Liver (tissue), 9 donors: ENCODE results near the gene SLC16A2. TPM values are rescaled to one million over a fixed set of nuclear protein-coding genes. Genes with fewer than 3 reads are reported as not detected.

Source experiments
- DNase-seq: peaks from one replicate; pipeline ENCODE4 v3.0.0-alpha.2; 2017; ENCODE audit warnings: low spot score
- H3K27ac ChIP-seq, 2 donors: one replicate each; pipeline ENCODE4 v1.7.0; 2013; ENCODE audit warnings: inconsistent platforms in 2 of 2, low read length in 2 of 2, control low read depth in 1 of 2, low read depth in 1 of 2, mild to moderate bottlenecking in 1 of 2
- H3K27me3 ChIP-seq, 4 donors: one replicate each; pipeline versions ENCODE4 v1.6.1 to v1.7.0; 2013; ENCODE audit warnings: low read length in 3 of 4, inconsistent platforms in 1 of 4, mild to moderate bottlenecking in 1 of 4, moderate library complexity in 1 of 4; ENCODE audit not compliant: control insufficient read depth in 4 of 4, insufficient read depth in 4 of 4
- H3K36me3 ChIP-seq, 4 donors: one replicate each; pipeline versions ENCODE4 v1.6.1 to v1.7.0; 2013; ENCODE audit warnings: low read length in 3 of 4, mild to moderate bottlenecking in 3 of 4, low read depth in 1 of 4, moderate library complexity in 1 of 4; ENCODE audit not compliant: control insufficient read depth in 4 of 4, insufficient read depth in 3 of 4
- H3K4me1 ChIP-seq, 4 donors: one replicate each; pipeline versions ENCODE4 v1.6.1 to v1.7.0; 2013; ENCODE audit warnings: low read length in 3 of 4, mild to moderate bottlenecking in 3 of 4, moderate library complexity in 1 of 4; ENCODE audit not compliant: control insufficient read depth in 4 of 4, insufficient read depth in 4 of 4
- H3K4me3 ChIP-seq, 3 donors: one replicate each; pipeline versions ENCODE4 v1.6.1 to v1.7.0; 2013; ENCODE audit warnings: low read length in 3 of 3, control low read depth in 1 of 3, low read depth in 1 of 3, mild to moderate bottlenecking in 1 of 3
- H3K9ac ChIP-seq, 2 donors: one replicate each; pipeline ENCODE4 v1.7.0; 2013; ENCODE audit warnings: low read length in 2 of 2, mild to moderate bottlenecking in 2 of 2, moderate library complexity in 2 of 2, control low read depth in 1 of 2, low read depth in 1 of 2
- H3K9me3 ChIP-seq, 4 donors: one replicate each; pipeline versions ENCODE4 v1.6.1 to v1.7.0; 2013; ENCODE audit warnings: low read length in 3 of 4; ENCODE audit not compliant: control insufficient read depth in 4 of 4
- EGR1 ChIP-seq, 2 donors: IDR thresholded peaks; 2 replicates each; pipeline ENCODE4 v1.6.1; 2016 to 2018; ENCODE audit warnings: antibody characterized with exemption in 2 of 2, low read depth in 2 of 2
- FOXA1 ChIP-seq: IDR thresholded peaks from 2 replicates; pipeline ENCODE4 v1.6.1; 2016; ENCODE audit warnings: antibody characterized with exemption
- FOXA2 ChIP-seq: IDR thresholded peaks from 2 replicates; pipeline ENCODE4 v1.6.1; 2016; ENCODE audit warnings: antibody characterized with exemption
- GABPA ChIP-seq, 2 donors: IDR thresholded peaks in 1 of 2; conservative IDR thresholded peaks in 1 of 2; 2 replicates each; pipeline ENCODE4 v1.6.1; 2016; ENCODE audit warnings: antibody characterized with exemption in 2 of 2, mild to moderate bottlenecking in 1 of 2, moderate library complexity in 1 of 2
- HNF4A ChIP-seq, 2 donors: conservative IDR thresholded peaks; 2 replicates each; pipeline ENCODE4 v1.6.1; 2016; ENCODE audit warnings: antibody characterized with exemption in 2 of 2, mild to moderate bottlenecking in 2 of 2
- HNF4G ChIP-seq: IDR thresholded peaks from 2 replicates; pipeline ENCODE4 v1.6.1; 2016; ENCODE audit warnings: antibody characterized with exemption
- JUND ChIP-seq, 2 donors: IDR thresholded peaks; 2 replicates each; pipeline ENCODE4 v1.6.1; 2016; ENCODE audit warnings: antibody characterized with exemption in 2 of 2
- NR2F2 ChIP-seq: IDR thresholded peaks from 2 replicates; pipeline ENCODE4 v1.6.1; 2016; ENCODE audit warnings: antibody characterized with exemption
- RAD21 ChIP-seq, 2 donors: IDR thresholded peaks; 2 replicates each; pipeline ENCODE4 v1.6.1; 2016; ENCODE audit warnings: antibody characterized with exemption in 2 of 2, mild to moderate bottlenecking in 2 of 2
- RXRA ChIP-seq, 2 donors: IDR thresholded peaks; 2 replicates each; pipeline ENCODE4 v1.6.1; 2017 to 2018; ENCODE audit warnings: antibody characterized with exemption in 2 of 2, mild to moderate bottlenecking in 1 of 2
- SP1 ChIP-seq: IDR thresholded peaks from 2 replicates; pipeline ENCODE4 v1.6.1; 2018; ENCODE audit warnings: antibody characterized with exemption, mild to moderate bottlenecking
- TAF1 ChIP-seq: conservative IDR thresholded peaks from 2 replicates; pipeline ENCODE4 v1.6.1; 2016; ENCODE audit warnings: antibody characterized with exemption, mild to moderate bottlenecking
- YY1 ChIP-seq: IDR thresholded peaks from 2 replicates; pipeline ENCODE4 v1.6.1; 2016; ENCODE audit warnings: antibody characterized with exemption, mild to moderate bottlenecking
- WGBS: extraction: QIAGEN DNeasy Blood & Tissue Kit; methylation state at CpG from one replicate; pipeline ENCODE4 v1.1.7; 2013; 5-methylcytosine and 5-hydroxymethylcytosine counted together
- polyA plus RNA-seq, 2 donors: library from polyadenylated mRNA; stranded (reverse) in 1 of 2; unstranded in 1 of 2; fragments of 200-250 nt in 1 of 2; fragments of >200 nt in 1 of 2; fragmentation: Nextera tagmentation in 1 of 2; extraction: Ambion mirVana in 1 of 2; gene quantifications; one replicate each; pipeline versions ENCODE4 v1.2.1 to v1.2.3, GENCODE V29; 2013 to 2015
- total RNA-seq, 2 donors: library from RNA; depleted of rRNA; stranded (reverse); fragments of >200 nt; gene quantifications; one replicate each; pipeline ENCODE4 v1.2.3, GENCODE V29; 2014
- TF ChIP-seq, protein P1 (sequence below): IDR thresholded peaks from 2 replicates; pipeline ENCODE4 v1.6.1; 2016; ENCODE audit warnings: antibody characterized with exemption
- TF ChIP-seq, protein P2 (sequence below): IDR thresholded peaks from 2 replicates; pipeline ENCODE4 v1.6.1; 2016; ENCODE audit warnings: antibody characterized with exemption
- TF ChIP-seq, protein P3 (sequence below): fragments of 150-350 bp; IDR thresholded peaks from 2 replicates; pipeline ENCODE4 v1.5.1; 2017; ENCODE audit warnings: improper control_type of control experiment, low read depth, low read length; ENCODE audit not compliant: missing input control
- TF ChIP-seq, protein P4 (sequence below): IDR thresholded peaks from 2 replicates; pipeline ENCODE4 v1.6.1; 2016; ENCODE audit warnings: antibody characterized with exemption, mild to moderate bottlenecking
- donor health status: healthy.
- donor health status: healthy.
- donor health status: healthy.
- donor health status: healthy.
- donor health status: healthy.

SLC16A2 gene
- total and polyA plus RNA-seq, 4 donors = 10.0 to 32.7 (median 21.9) TPM

DNA sequence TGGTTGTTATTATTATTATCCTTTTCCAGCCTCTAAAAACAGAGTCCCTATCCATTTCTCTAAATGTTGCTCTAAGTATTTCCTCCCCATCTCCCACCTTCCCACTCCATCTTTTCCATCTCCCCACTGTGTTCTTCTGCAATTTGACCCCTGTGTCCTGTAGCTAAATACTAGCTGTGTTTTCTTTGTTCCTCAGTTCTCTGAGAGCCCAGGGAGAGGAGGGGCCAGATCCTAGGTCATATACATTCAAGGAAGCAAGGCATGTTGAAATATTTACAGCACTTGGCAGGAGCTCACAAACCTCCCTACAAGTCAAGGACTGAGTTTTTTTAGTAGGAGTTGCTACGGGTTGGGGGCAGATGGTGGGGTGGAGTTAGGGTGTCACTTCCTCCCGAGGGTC is 10.5 kb downstream of the SLC16A2 start:
- H3K27me3 ChIP-seq = no peaks in the 10 kb centered on the region
- no peak overlapping the region for H3K27ac ChIP-seq
- 72% methylated on average over 2 of the region's 2 CpGs for WGBS
- no peaks in the 10 kb centered on the region for H3K9me3 ChIP-seq
- no peaks in the 10 kb centered on the region for H3K36me3 ChIP-seq
- TF ChIP-seq RXRA (IDR thresholded peaks at IDR 0.05) (no peak), FOXA2 (no peak), YY1 (no peak), JUND (IDR thresholded peaks at IDR 0.05) (no peak), EGR1 (IDR thresholded peaks at IDR 0.05; ENCODE audit: low read depth in 2 of 2) (no peak), HNF4G (no peak), GABPA (IDR thresholded peaks at IDR 0.05 in 1 of 2, conservative IDR thresholded peaks at IDR 0.05 in 1 of 2) (no peak), RAD21 (IDR thresholded peaks at IDR 0.05) (no peak), NR2F2 (no peak), SP1 (no peak), FOXA1 (no peak), TAF1 (no peak)
- TF ChIP-seq, protein P1, sequence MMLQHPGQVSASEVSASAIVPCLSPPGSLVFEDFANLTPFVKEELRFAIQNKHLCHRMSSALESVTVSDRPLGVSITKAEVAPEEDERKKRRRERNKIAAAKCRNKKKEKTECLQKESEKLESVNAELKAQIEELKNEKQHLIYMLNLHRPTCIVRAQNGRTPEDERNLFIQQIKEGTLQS = no peak
- TF ChIP-seq, protein P2, sequence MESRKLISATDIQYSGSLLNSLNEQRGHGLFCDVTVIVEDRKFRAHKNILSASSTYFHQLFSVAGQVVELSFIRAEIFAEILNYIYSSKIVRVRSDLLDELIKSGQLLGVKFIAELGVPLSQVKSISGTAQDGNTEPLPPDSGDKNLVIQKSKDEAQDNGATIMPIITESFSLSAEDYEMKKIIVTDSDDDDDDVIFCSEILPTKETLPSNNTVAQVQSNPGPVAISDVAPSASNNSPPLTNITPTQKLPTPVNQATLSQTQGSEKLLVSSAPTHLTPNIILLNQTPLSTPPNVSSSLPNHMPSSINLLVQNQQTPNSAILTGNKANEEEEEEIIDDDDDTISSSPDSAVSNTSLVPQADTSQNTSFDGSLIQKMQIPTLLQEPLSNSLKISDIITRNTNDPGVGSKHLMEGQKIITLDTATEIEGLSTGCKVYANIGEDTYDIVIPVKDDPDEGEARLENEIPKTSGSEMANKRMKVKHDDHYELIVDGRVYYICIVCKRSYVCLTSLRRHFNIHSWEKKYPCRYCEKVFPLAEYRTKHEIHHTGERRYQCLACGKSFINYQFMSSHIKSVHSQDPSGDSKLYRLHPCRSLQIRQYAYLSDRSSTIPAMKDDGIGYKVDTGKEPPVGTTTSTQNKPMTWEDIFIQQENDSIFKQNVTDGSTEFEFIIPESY = no peak
- TF ChIP-seq, protein P3, sequence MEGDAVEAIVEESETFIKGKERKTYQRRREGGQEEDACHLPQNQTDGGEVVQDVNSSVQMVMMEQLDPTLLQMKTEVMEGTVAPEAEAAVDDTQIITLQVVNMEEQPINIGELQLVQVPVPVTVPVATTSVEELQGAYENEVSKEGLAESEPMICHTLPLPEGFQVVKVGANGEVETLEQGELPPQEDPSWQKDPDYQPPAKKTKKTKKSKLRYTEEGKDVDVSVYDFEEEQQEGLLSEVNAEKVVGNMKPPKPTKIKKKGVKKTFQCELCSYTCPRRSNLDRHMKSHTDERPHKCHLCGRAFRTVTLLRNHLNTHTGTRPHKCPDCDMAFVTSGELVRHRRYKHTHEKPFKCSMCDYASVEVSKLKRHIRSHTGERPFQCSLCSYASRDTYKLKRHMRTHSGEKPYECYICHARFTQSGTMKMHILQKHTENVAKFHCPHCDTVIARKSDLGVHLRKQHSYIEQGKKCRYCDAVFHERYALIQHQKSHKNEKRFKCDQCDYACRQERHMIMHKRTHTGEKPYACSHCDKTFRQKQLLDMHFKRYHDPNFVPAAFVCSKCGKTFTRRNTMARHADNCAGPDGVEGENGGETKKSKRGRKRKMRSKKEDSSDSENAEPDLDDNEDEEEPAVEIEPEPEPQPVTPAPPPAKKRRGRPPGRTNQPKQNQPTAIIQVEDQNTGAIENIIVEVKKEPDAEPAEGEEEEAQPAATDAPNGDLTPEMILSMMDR = no peak
- H3K4me1 ChIP-seq = peaks cover 0 to 2% (median 0%) of the 10 kb centered on the region in 4 donors
- no peak overlapping the region for H3K4me3 ChIP-seq
- DNase-seq = no peak
- H3K9ac ChIP-seq = no peak overlapping the region

DNA sequence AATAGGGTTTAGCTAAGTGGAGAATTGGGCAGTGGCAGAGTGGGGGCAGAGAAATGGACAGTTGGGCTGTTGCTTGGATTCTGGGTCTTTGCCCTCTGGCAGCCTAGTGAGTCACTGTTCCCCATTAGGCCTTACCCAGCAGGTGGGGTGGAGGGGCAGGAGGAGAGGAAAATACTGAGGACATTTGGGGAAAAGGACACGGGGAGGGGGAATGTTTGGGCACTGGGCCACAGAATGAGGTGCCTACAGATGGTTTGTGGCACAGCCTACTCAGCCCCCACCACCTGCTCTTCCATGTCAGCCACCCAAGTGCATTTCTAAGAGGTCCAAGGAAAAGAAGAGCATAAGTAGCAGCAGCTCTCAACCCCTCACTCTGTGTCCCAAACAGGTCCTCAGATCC is 13.0 kb downstream of the SLC16A2 start:
- no peak overlapping the region for H3K9ac ChIP-seq
- no peaks in the 10 kb centered on the region for H3K9me3 ChIP-seq
- 93% methylated on average over 1 of the region's 1 CpG for WGBS
- TF ChIP-seq JUND (IDR thresholded peaks at IDR 0.05) (no peak), HNF4G (no peak), SP1 (no peak), GABPA (IDR thresholded peaks at IDR 0.05 in 1 of 2, conservative IDR thresholded peaks at IDR 0.05 in 1 of 2) (no peak), EGR1 (IDR thresholded peaks at IDR 0.05; ENCODE audit: low read depth in 2 of 2) (no peak), FOXA1 (no peak)
- H3K27ac ChIP-seq = no peak overlapping the region
- no peaks in the 10 kb centered on the region for H3K36me3 ChIP-seq
- H3K4me1 ChIP-seq = no peaks in the 10 kb centered on the region
- DNase-seq = no peak
- no peak overlapping the region for H3K4me3 ChIP-seq
- no peaks in the 10 kb centered on the region for H3K27me3 ChIP-seq

DNA sequence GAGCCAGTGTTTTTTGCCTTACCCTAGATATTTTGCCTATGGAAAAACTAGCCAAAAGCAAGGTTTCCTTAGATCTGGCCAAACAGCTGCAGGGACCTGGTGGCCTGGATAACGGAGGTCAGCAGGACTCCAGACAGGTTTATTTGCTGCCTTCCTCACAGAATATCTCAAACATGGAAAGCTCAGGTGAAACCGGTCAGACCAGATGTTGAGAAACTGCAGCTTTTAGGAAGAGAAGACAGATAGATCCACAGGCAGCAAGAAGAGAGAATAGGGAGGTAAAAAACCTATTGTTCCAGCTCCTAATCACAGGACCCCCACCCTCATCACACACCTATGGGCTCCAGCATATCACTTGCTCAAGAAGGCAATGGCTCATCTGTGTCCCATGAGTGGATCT is 16.2 kb downstream of the SLC16A2 start:
- WGBS = 85% methylated on average over 2 of the region's 2 CpGs
- Histone ChIP-seq H3K4me3 (no peak overlapping the region), H3K27ac (no peak overlapping the region), H3K27me3 (no peaks in the 10 kb centered on the region), H3K4me1 (no peaks in the 10 kb centered on the region), H3K9me3 (no peaks in the 10 kb centered on the region), H3K9ac (no peak overlapping the region), H3K36me3 (no peaks in the 10 kb centered on the region)
- no peak for DNase-seq
- no peak for TF ChIP-seq RXRA (IDR thresholded peaks at IDR 0.05)
- TF ChIP-seq, protein P4, sequence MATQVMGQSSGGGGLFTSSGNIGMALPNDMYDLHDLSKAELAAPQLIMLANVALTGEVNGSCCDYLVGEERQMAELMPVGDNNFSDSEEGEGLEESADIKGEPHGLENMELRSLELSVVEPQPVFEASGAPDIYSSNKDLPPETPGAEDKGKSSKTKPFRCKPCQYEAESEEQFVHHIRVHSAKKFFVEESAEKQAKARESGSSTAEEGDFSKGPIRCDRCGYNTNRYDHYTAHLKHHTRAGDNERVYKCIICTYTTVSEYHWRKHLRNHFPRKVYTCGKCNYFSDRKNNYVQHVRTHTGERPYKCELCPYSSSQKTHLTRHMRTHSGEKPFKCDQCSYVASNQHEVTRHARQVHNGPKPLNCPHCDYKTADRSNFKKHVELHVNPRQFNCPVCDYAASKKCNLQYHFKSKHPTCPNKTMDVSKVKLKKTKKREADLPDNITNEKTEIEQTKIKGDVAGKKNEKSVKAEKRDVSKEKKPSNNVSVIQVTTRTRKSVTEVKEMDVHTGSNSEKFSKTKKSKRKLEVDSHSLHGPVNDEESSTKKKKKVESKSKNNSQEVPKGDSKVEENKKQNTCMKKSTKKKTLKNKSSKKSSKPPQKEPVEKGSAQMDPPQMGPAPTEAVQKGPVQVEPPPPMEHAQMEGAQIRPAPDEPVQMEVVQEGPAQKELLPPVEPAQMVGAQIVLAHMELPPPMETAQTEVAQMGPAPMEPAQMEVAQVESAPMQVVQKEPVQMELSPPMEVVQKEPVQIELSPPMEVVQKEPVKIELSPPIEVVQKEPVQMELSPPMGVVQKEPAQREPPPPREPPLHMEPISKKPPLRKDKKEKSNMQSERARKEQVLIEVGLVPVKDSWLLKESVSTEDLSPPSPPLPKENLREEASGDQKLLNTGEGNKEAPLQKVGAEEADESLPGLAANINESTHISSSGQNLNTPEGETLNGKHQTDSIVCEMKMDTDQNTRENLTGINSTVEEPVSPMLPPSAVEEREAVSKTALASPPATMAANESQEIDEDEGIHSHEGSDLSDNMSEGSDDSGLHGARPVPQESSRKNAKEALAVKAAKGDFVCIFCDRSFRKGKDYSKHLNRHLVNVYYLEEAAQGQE = no peak
- TF ChIP-seq JUND (IDR thresholded peaks at IDR 0.05) = no peak
- TF ChIP-seq NR2F2 = no peak
- no peak for TF ChIP-seq TAF1
- no peak for TF ChIP-seq FOXA2
- no peak for TF ChIP-seq FOXA1
- no peak for TF ChIP-seq SP1
- TF ChIP-seq, protein P2 = no peak
- TF ChIP-seq, protein P1 = no peak
- TF ChIP-seq HNF4A (conservative IDR thresholded peaks at IDR 0.05) = no peak
- TF ChIP-seq HNF4G = no peak
